ENCODE data around the gene PLCB2.

Gene PLCB2

DNA sequence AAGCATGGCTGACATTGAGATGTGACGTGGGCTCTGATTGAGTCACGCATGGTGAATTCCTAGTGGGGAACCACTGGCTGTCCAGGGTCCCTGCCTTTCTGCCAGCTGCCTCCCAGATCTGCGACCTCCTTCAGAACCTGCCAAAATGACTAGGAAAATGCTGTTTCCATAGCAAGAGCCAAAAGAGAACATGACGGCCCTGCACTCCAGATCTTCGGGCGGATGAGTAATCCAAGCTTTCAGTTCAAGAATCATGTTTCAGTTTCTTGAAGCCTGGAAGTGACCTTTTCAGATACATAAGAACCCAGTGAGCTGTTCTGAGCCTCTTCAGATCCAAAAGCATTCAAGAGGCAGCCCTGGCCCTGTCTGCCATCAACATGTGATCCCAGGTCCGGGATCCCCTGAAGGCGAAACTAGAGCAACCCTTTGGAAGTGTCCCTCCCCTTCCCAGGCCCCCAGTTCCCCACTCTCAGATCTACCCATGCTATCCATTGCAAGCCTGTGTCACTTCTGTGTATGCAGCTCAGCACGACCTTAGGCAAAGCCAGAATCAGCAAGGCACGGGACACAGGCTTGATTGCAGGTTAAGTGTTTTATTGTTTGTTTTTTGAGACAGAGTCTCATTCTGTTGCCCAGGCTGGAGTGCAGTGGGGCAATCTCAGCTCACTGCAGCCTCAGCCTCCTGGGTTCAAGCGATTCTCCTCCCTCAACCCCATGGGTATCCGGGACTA is 44.5 kb downstream of the PLCB2 start:
- no peaks in the 10 kb centered on the region for H3K9me3 ChIP-seq (ENCODE audit: control insufficient read depth, insufficient read depth, low read length)
- H3K36me3 ChIP-seq (ENCODE audit: insufficient read depth, low read length): no peaks in the 10 kb centered on the region
- peaks cover 23% of the 10 kb centered on the region for H3K4me1 ChIP-seq (ENCODE audit: insufficient read depth, low read length)
- no peak overlapping the region for H3K9ac ChIP-seq (ENCODE audit: low read depth, low read length)

DNA sequence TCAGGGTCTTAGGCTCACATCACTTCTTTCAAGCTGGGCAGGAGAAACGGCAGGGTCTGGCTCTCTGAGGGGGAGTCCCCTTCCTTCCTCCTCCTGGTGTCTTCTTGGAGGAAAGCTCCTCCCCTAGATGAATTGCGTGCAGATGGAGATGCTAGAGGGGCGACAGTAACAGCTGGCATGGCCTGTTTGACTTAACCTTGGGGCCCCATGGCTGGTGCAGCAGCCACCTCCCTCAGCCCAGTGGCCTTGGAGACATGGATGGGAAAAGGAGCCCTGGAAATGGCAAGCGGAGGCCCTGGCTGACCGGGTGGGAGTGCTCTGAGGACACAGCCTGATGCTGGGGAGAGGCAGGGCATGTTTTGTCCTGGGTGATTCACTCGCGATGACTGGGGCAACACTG is 48.7 kb downstream of the PLCB2 start:
- Histone ChIP-seq H3K9me3 (ENCODE audit: control insufficient read depth, insufficient read depth, low read length) (no peaks in the 10 kb centered on the region), H3K36me3 (ENCODE audit: insufficient read depth, low read length) (no peaks in the 10 kb centered on the region), H3K4me1 (ENCODE audit: insufficient read depth, low read length) (peaks cover 27% of the 10 kb centered on the region), H3K9ac (ENCODE audit: low read depth, low read length) (no peak overlapping the region)

DNA sequence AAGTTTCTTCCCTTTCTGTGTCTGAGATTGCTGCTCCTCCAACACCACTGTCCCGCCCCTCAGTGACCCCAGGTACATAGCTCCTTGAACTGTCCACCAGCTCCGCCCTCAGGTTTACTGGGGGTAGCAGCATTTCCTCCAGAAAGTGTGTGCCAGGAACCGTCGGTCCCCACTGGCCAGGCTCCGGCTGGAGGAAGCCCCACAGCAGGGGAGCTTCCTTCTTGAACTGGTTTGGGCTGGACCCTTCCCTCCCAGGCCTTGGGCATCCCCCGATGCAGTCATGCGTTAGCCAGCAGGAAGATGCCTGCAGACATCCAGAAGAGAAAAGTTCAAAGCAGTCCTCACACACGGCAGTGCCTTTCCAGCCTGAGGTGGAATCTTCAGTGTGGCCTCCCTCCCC is 49.2 kb downstream of the PLCB2 start:
- Histone ChIP-seq H3K4me1 (ENCODE audit: insufficient read depth, low read length) (peaks cover 27% of the 10 kb centered on the region), H3K9ac (ENCODE audit: low read depth, low read length) (no peak overlapping the region), H3K36me3 (ENCODE audit: insufficient read depth, low read length) (no peaks in the 10 kb centered on the region), H3K9me3 (ENCODE audit: control insufficient read depth, insufficient read depth, low read length) (no peaks in the 10 kb centered on the region)

DNA sequence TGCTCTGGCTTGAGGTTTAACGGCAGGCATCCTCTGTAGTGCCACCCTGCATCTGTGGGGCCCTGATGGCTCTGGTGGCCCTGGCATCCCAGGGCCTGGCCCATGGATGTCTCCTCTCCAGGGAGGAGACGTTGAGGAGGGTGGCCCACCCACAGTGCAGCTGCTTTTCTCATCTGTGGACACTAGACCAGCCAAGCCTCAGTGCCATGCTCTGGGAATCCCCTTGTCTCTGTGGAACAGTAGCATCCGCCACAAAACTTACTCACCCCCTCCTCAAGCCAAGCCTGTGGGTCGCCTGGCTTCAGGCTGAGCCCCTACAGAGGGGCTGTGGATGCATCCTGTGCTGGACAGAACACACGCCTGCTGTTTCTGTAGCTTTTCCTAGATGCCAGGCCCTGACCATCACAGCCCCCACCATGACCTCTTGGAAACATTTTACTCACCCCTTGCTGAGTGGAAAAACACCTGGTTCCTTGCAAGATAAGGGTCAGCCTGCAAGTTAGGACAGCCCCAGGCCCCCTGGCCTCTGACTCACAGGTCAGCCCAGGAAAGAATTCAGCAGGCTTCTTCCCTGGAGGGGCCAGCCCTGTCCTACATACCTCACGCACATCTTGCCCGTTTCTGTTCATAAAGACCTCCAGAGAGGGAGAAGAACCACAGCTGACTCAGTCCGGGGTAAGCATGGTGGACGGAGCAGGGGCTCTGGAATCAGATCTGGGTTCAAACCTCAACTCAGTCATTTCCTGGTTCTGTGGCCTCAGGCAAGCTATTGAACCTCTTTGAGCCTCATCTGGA is 49.9 kb downstream of the PLCB2 start:
- Histone ChIP-seq H3K9ac (ENCODE audit: low read depth, low read length) (no peak overlapping the region), H3K36me3 (ENCODE audit: insufficient read depth, low read length) (no peaks in the 10 kb centered on the region), H3K9me3 (ENCODE audit: control insufficient read depth, insufficient read depth, low read length) (no peaks in the 10 kb centered on the region), H3K4me1 (ENCODE audit: insufficient read depth, low read length) (peaks cover 24% of the 10 kb centered on the region)

DNA sequence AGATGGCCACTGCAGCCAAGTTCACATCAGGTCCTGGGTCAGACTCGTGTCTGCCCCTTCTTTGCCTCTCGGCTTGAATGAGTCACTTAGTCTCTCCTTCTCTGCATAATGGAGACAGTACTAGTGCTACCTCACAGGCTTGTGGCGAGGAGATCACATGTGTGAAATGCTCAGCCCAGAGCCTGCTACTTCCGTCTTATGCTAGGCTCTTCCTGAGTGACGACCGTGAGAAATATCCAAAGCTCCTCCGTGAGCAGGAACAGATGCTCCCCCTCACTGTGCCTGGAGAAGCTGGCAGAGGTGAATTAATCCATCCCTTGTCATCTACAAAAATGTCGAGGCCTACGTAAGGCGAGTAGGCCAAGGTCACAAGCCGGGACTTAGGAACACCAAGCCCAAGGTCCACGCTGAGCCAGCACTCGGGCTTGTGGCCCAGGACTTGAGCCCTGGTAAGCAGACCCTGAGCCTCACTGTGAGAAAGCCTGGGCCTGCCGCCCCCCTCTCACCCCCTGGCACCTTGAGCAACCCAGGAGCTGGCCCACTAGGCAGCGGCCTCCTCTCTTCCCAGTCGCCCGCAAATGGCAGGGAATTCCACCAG is 51.0 kb downstream of the PLCB2 start:
- Histone ChIP-seq H3K4me1 (ENCODE audit: insufficient read depth, low read length) (peaks cover 24% of the 10 kb centered on the region), H3K36me3 (ENCODE audit: insufficient read depth, low read length) (no peaks in the 10 kb centered on the region), H3K9me3 (ENCODE audit: control insufficient read depth, insufficient read depth, low read length) (no peaks in the 10 kb centered on the region), H3K9ac (ENCODE audit: low read depth, low read length) (no peak overlapping the region)

DNA sequence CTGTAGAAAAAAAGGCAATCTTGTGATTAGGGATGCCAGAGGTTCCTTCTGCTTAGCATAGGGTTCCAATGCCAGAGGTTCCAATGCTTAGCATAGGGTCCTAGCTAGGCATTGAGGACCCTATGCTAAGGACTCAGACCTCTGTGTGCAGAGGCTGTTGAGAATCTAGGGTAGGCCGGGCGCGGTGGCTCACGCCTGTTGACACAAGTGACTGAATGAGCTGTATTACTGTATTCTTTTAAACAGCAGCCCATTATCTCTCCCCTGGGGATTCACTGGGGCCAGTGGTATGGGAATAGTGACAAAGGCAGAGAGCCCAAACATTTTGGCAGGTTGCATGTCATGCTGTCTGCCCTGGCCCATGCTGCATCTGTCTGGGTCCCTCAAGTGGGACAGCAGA is 52.7 kb downstream of the PLCB2 start:
- Histone ChIP-seq H3K9me3 (ENCODE audit: control insufficient read depth, insufficient read depth, low read length) (no peaks in the 10 kb centered on the region), H3K9ac (ENCODE audit: low read depth, low read length) (no peak overlapping the region), H3K4me1 (ENCODE audit: insufficient read depth, low read length) (peaks cover 24% of the 10 kb centered on the region), H3K36me3 (ENCODE audit: insufficient read depth, low read length) (no peaks in the 10 kb centered on the region)

DNA sequence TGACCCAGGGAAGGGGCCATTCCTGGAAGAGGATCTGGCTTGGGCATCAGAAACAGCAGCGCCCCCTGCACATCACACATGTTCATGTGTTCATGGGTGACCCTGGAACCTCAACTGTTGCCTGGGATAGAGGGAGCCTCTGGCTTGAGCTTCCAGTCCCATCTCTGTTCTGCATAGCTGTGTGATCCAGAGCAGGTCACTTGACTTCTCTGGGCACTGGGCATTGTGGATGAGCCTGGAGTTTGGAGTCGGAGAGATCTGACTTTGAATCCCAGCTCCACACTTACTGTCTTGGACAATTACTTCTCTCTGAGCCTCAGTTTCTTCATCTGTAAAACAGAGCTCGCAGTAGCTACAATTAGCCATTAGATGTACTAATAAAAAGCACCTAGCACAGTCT is 53.3 kb downstream of the PLCB2 start:
- Histone ChIP-seq H3K9me3 (ENCODE audit: control insufficient read depth, insufficient read depth, low read length) (no peaks in the 10 kb centered on the region), H3K9ac (ENCODE audit: low read depth, low read length) (no peak overlapping the region), H3K36me3 (ENCODE audit: insufficient read depth, low read length) (no peaks in the 10 kb centered on the region), H3K4me1 (ENCODE audit: insufficient read depth, low read length) (peaks cover 24% of the 10 kb centered on the region)

DNA sequence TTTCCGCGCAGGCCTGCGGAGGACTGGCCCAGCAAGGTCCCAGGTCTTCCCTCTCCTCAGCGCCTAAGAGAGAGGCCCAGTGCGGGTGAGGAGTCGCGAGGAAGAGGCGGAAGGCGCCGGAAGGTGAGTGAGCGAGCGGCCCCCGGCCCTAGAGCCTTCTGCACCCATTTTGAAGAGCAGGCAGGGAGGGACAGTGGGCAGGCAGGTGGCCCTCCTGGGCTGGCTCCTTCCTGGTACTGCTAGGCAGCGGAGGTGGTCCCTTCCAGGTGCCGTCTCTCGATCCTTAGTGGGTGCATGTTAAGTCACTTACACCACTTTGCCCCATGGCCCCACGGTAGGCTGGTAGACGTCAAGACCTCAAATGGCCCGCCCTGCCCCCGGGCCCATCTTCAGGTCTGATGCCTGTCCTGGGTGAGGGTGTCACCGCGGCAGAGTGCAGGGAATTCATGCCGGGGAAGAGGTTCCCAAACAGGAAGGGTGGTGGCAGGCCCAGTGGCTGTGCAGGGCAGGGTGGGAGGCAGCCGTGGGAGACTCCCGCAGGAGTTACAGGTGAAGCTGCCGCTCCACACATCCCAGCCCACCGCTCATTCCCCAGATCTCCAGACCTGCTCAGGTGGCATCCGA is 54.5 kb downstream of the PLCB2 start:
- Histone ChIP-seq H3K9me3 (ENCODE audit: control insufficient read depth, insufficient read depth, low read length) (no peaks in the 10 kb centered on the region), H3K4me1 (ENCODE audit: insufficient read depth, low read length) (peaks cover 14% of the 10 kb centered on the region; the same call in 1 of the 2 replicates), H3K9ac (ENCODE audit: low read depth, low read length) (peak overlapping the region; percentile 61), H3K36me3 (ENCODE audit: insufficient read depth, low read length) (no peaks in the 10 kb centered on the region)

DNA sequence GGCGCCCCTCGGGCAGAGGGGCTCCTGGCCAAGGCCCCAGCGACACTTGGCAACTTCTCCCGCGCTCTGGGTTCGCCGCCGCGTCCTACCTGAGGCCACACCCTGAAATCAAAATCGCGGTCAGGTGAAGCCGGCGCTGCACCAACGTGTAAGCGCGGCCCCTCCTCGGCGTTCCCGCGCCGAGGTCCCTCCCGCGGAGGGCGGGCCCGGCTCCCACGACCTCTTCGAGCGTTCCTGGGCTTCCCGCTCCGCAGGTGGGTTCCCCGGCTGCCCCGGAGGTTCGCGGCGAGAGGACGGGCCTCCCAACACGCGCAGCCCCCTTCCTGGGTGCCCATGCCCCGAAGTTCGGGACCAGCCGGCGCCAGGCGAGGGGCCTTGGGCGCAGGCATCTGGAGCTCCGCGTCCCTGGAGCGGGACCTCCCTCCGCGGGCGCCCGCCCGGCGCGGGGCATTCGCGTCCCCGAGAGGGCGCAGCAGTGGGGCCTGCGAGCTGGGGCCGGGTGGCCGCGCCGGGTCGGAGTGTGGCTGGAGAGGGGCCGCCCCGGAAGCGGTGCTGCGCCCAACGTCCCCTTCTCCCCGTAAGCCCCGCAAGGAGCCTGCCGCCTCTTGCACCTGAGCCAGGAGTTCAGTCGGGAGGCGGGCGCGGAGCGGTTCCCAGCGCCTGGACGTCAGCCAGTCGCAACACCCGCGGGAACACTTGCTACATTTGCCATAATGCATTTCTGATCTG is 55.1 kb downstream of the PLCB2 start:
- Histone ChIP-seq H3K9me3 (ENCODE audit: control insufficient read depth, insufficient read depth, low read length) (no peaks in the 10 kb centered on the region), H3K4me1 (ENCODE audit: insufficient read depth, low read length) (peaks cover 10% of the 10 kb centered on the region; the same call in 1 of the 2 replicates), H3K36me3 (ENCODE audit: insufficient read depth, low read length) (no peaks in the 10 kb centered on the region), H3K9ac (ENCODE audit: low read depth, low read length) (peak overlapping the region; percentile 61)

DNA sequence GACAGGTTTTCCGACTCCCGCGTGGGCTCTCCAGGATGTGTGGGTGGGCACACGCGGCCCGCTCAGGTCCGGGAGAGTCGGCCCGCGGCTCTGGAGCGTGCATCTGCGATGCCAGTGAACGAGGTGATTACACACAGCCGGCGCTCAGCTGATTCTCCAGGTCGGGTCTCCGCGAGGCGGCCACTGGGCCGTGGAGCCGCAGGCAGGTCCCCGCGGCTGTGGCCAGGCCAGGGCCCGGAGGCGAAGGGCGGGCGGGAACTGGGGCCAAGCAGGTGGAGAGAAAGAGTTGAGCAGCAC is 55.6 kb downstream of the PLCB2 start:
- H3K9me3 ChIP-seq (ENCODE audit: control insufficient read depth, insufficient read depth, low read length): no peaks in the 10 kb centered on the region
- H3K36me3 ChIP-seq (ENCODE audit: insufficient read depth, low read length): no peaks in the 10 kb centered on the region
- peak overlapping the region; percentile 61; the same call in 1 of the 2 replicates for H3K9ac ChIP-seq (ENCODE audit: low read depth, low read length)
- H3K4me1 ChIP-seq (ENCODE audit: insufficient read depth, low read length): peaks cover 5% of the 10 kb centered on the region; the same call in 1 of the 2 replicates

DNA sequence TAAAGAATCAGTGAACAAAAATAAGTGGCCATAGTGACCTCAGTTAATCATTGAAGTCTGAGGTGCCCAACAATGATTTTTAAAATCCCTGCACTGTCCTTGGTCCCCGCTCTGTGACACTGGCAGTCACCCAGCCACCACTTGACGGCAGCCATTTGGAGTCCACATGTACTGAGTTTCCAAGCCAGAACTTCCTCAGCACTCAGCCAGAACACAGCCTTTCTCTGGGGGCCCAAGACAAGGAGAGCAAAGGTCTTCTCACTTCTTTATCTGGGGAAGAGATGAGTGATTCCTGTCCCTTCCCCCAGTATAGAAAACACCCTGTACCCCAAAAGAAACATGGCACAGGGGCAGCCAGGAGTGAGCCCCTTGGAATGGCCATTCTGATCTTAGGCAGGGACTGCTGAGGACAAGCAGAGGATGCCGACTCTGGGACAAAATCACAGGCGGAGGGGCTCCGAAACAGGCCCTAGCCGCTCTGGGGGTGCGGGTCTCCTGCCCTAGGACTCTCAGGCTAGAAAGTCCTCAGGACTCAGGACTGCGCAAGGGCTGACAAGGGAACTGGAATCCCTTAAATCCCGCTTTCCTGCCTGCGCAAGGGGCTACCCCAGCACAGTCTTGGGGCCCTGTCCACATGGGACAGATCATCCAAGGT is 56.1 kb downstream of the PLCB2 start:
- H3K36me3 ChIP-seq (ENCODE audit: insufficient read depth, low read length): no peaks in the 10 kb centered on the region
- peaks cover 5% of the 10 kb centered on the region; the same call in 1 of the 2 replicates for H3K4me1 ChIP-seq (ENCODE audit: insufficient read depth, low read length)
- H3K9ac ChIP-seq (ENCODE audit: low read depth, low read length): no peak overlapping the region
- H3K9me3 ChIP-seq (ENCODE audit: control insufficient read depth, insufficient read depth, low read length): no peaks in the 10 kb centered on the region

DNA sequence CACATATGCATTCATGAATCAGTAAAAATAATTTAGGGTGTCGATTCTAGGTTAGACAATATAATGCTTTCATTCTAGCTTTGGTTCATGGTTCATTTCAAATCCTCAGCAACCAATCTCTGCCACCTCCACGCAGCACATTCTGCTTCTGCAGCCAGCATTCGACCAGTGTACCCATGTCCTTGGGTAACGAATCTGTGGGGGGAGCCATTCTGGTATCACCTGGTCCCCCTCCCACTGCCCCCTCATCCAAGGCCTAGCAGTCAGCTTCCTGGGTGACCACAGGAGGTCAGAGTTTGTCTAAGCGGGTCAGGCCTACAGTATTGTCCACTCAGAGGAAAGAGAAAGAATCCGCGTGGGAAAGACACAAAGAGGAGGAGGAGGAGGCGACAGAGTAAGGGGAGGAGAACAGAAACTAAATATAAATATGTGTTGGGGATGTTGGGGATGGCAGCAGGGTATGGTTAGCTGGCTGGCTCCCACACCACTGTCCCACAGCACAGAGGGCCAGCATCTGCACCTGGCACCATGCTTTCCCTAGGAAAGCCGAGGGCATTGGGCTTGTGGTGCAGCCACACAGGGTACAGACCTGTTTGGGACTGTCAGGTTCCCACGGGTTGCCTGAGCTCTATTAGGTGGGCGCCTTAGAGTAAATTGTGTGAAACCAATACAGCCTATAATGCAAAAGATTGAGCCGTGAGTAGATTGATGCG is 56.8 kb downstream of the PLCB2 start:
- H3K9ac ChIP-seq (ENCODE audit: low read depth, low read length): no peak overlapping the region
- no peaks in the 10 kb centered on the region for H3K9me3 ChIP-seq (ENCODE audit: control insufficient read depth, insufficient read depth, low read length)
- no peaks in the 10 kb centered on the region for H3K36me3 ChIP-seq (ENCODE audit: insufficient read depth, low read length)
- no peaks in the 10 kb centered on the region; the same call in 1 of the 2 replicates for H3K4me1 ChIP-seq (ENCODE audit: insufficient read depth, low read length)

DNA sequence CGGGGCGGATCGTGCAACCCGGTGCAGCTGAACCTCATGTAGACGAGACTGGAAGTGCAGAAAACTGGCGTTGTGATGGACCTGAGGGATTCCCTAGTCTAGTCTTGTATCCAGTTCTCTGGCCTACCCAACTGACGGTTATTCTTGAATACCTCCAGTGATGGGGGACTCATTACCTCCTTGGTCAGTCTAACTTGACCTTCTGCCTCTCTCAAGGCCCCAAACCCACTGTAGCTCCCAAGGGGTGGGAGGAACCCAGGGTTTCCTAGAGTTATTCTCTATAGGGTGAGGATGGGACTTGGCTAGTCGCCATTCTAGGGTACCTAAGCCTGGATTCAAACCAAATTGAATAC is 57.5 kb downstream of the PLCB2 start:
- Histone ChIP-seq H3K4me1 (ENCODE audit: insufficient read depth, low read length) (no peaks in the 10 kb centered on the region; the same call in 1 of the 2 replicates), H3K36me3 (ENCODE audit: insufficient read depth, low read length) (no peaks in the 10 kb centered on the region), H3K9ac (ENCODE audit: low read depth, low read length) (no peak overlapping the region), H3K9me3 (ENCODE audit: control insufficient read depth, insufficient read depth, low read length) (no peaks in the 10 kb centered on the region)

Measured in ES-I3 (cell line).